Upper lobe of right lung (tissue), 1 donor: Measurements from ENCODE around the gene CHIT1. TPM values are rescaled to one million over a fixed set of nuclear protein-coding genes. Genes with fewer than 3 reads are reported as not detected.

Source experiments
- ATAC-seq: fragments of 200-7000 bp; cut with Tn5 transposase; one replicate; pipeline ENCODE4 v1.9.1; 2020; ENCODE audit warnings: mild to moderate bottlenecking, moderate library complexity
- DNase-seq: peaks from one replicate; pipeline ENCODE4 v3.0.0-alpha.2; 2020
- H3K27ac ChIP-seq: fragments of 200-600 bp; one replicate; pipeline ENCODE4 v1.8.0; 2022
- H3K27me3 ChIP-seq: fragments of 200-600 bp; one replicate; pipeline ENCODE4 v1.8.0; 2022; ENCODE audit warnings: mild to moderate bottlenecking
- H3K36me3 ChIP-seq: fragments of 200-600 bp; one replicate; pipeline ENCODE4 v1.8.0; 2022
- H3K4me1 ChIP-seq: fragments of 200-600 bp; one replicate; pipeline ENCODE4 v1.8.0; 2022
- H3K4me3 ChIP-seq: fragments of 200-600 bp; one replicate; pipeline ENCODE4 v1.8.0; 2022; ENCODE audit warnings: mild to moderate bottlenecking
- H3K9me3 ChIP-seq: fragments of 200-600 bp; one replicate; pipeline ENCODE4 v1.8.0; 2022
- intact Hi-C: fragments of 100-400 bp; cut with DNase I; formaldehyde crosslinking; loops from one replicate; pipeline ENCODE4 v1.11.0; 2022
- total RNA-seq: library from RNA; stranded (reverse); fragmentation: NEBNext Ultra II Directional; extraction: Animal tissue kit (Norgen Biotek cat#: 25700); gene quantifications from one replicate; pipeline ENCODE4 v1.2.1, GENCODE V29; 2021
- TF ChIP-seq, protein P1 (sequence below): fragments of 200-600 bp; IDR thresholded peaks from one replicate; pipeline ENCODE4 v1.8.0; 2022; ENCODE audit warnings: antibody characterized with exemption
- donor health status: DM: no; HTN: yes; CAD: no; lungs with severe emphysema.

The CHIT1 gene
- total RNA-seq, 1 donor from 2014 or later, result 751 TPM

DNA sequence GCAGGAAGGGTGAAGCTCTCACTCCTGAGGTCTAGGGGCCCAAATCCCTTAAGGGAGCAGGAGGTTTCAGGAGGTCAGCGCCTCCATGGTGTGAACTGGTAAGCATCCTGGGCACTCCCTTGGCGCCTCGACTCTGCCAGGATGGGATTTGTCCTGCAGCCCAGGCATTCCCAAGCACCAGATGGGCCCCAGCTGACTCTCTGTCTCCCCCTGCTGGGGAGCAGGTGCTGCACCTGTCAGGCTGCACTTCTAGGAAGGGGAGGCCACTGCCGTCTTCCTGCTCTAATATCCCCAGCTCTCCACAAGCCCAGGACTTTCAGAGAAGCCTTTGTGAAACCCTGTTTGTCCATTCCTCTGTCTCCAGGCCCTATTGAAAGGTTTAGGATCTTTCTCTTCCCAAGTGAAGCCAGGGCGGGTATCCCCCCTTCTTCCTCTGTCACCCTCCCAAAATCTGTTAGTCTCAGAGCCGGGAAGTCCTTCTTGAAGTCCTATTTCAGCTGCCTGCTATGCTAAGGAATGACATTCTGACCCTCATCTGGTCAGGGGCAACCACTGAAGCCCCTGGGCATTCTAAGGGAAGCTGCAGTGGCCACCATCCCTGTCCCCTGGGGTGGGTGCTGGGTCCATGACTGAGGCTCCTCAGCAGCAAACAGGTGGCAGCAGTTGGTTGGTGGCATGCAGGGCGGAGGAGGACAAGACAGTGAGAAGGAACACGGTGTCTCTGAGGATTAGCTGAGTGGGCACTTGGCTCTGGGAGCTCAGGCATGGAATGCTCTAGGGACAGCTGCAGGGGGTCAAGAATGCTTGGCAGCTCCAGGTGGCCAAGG lies 57.1 kb downstream of the CHIT1 start:
- TF ChIP-seq, protein P1, sequence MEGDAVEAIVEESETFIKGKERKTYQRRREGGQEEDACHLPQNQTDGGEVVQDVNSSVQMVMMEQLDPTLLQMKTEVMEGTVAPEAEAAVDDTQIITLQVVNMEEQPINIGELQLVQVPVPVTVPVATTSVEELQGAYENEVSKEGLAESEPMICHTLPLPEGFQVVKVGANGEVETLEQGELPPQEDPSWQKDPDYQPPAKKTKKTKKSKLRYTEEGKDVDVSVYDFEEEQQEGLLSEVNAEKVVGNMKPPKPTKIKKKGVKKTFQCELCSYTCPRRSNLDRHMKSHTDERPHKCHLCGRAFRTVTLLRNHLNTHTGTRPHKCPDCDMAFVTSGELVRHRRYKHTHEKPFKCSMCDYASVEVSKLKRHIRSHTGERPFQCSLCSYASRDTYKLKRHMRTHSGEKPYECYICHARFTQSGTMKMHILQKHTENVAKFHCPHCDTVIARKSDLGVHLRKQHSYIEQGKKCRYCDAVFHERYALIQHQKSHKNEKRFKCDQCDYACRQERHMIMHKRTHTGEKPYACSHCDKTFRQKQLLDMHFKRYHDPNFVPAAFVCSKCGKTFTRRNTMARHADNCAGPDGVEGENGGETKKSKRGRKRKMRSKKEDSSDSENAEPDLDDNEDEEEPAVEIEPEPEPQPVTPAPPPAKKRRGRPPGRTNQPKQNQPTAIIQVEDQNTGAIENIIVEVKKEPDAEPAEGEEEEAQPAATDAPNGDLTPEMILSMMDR, result peak; percentile 82
- no peaks in the 10 kb centered on the region for H3K36me3 ChIP-seq
- no peaks in the 10 kb centered on the region for H3K9me3 ChIP-seq
- no peaks in the 10 kb centered on the region for H3K27me3 ChIP-seq
- H3K4me1 ChIP-seq, result peaks cover 12% of the 10 kb centered on the region
- intact Hi-C loops, result no loop called here
- no peak overlapping the region for H3K27ac ChIP-seq
- peak; percentile 83 for ATAC-seq
- H3K4me3 ChIP-seq, result no peak overlapping the region
- peak; percentile 83 for DNase-seq

- ATAC-seq, result no peak
- TF ChIP-seq, protein P1, result no peak
- Histone ChIP-seq H3K4me3 (no peak overlapping the region), H3K36me3 (no peaks in the 10 kb centered on the region), H3K9me3 (no peaks in the 10 kb centered on the region), H3K4me1 (peaks cover 12% of the 10 kb centered on the region), H3K27ac (no peak overlapping the region), H3K27me3 (no peaks in the 10 kb centered on the region)
- intact Hi-C loops, result no loop called here
- DNase-seq, result peak; percentile 53
Measured at GRCh38 chr1:203171341-203172183, 57.9 kb downstream of the CHIT1 start.

DNA sequence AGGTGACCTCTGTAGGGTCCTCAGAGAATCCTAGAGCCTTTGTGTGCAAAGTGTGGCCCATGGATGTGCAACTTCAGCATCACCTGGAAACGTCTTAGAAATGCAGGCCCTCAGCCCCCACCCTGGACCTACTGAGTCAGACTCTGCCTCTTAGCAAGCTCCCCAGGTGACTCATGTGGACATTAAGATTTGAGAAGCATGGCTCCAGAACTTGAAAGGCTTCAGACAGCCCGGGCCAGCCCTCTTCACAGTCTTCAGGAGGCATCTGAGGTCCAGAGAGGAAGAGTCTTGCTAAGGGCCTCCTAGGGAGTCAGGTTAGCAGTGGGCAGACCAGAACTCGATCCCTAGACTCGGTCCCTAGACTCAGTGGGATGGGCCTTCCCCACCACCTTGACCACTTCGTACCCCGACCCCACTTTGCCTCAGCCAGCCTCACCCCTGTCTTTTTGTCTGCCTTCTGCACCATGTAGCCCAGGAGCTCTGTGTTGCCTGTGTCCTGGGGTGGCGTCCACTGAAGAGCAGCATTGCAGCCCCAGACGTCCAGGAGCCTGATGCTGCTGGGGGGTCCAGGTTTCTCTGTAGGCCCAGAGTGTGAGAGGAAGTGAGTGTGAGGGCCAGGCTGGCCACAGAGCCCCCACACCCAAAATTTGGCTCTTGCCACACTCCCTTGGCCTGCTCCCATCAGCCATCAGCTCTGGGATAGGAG lies 58.7 kb downstream of the CHIT1 start:
- no peaks in the 10 kb centered on the region for H3K27me3 ChIP-seq
- peak; percentile 28 for DNase-seq
- ATAC-seq, result no peak
- intact Hi-C loops, result no loop called here
- H3K9me3 ChIP-seq, result no peaks in the 10 kb centered on the region
- no peak overlapping the region for H3K27ac ChIP-seq
- H3K36me3 ChIP-seq, result no peaks in the 10 kb centered on the region
- TF ChIP-seq, protein P1, result no peak
- H3K4me1 ChIP-seq, result peaks cover 8% of the 10 kb centered on the region
- no peak overlapping the region for H3K4me3 ChIP-seq

GRCh38 chr1:203169770-203170520 lies 59.5 kb downstream of the CHIT1 start:
- DNase-seq, result peak; percentile 56
- intact Hi-C loops, result no loop called here
- Histone ChIP-seq H3K9me3 (no peaks in the 10 kb centered on the region), H3K27me3 (no peaks in the 10 kb centered on the region), H3K27ac (no peak overlapping the region), H3K36me3 (no peaks in the 10 kb centered on the region), H3K4me3 (no peak overlapping the region), H3K4me1 (peaks cover 5% of the 10 kb centered on the region)
- TF ChIP-seq, protein P1, result no peak
- no peak for ATAC-seq

- H3K36me3 ChIP-seq, result no peaks in the 10 kb centered on the region
- DNase-seq (peak; percentile 46), ATAC-seq (no peak)
- no peak overlapping the region for H3K27ac ChIP-seq
- H3K27me3 ChIP-seq, result no peaks in the 10 kb centered on the region
- peaks cover 5% of the 10 kb centered on the region for H3K4me1 ChIP-seq
- TF ChIP-seq, protein P1, result no peak
- H3K9me3 ChIP-seq, result no peaks in the 10 kb centered on the region
- no peak overlapping the region for H3K4me3 ChIP-seq
- intact Hi-C loops, result no loop called here
Measured at GRCh38 chr1:203168991-203169390, 60.5 kb downstream of the CHIT1 start.
